Common myeloid progenitor, CD34-positive (primary cell): ENCODE results near the gene SEMA5B.

Experiments used
- CTCF ChIA-PET: fragments of 350-600 bp; sonication (Branson Sonifier 250); formaldehyde crosslinking; loops from one replicate; lab custom pipeline; 2021; ENCODE audit warnings: antibody characterized with exemption; lab: Charles Lee
- POLR2A ChIA-PET: fragments of 350-600 bp; sonication (Branson Sonifier 250); formaldehyde crosslinking; loops from one replicate; lab custom pipeline; 2021; ENCODE audit warnings: antibody characterized with exemption; lab: Charles Lee
- DNase-seq, 3 donors: peaks; one replicate each; pipeline versions ENCODE4 v3.0.0 to v3.0.0-alpha.2; 2013
- H3K27ac ChIP-seq, 2 experiments: 1 replicate in 1 of 2; 2 replicates in 1 of 2; pipeline ENCODE4 v1.7.0; 2013; ENCODE audit warnings: inconsistent platforms in 2 of 2, low read length in 2 of 2, mild to moderate bottlenecking in 2 of 2, low read depth in 1 of 2, moderate library complexity in 1 of 2; ENCODE audit not compliant: severe bottlenecking in 2 of 2, insufficient read depth in 1 of 2, poor library complexity in 1 of 2
- H3K27me3 ChIP-seq, 5 experiments: replicated peaks in 2 of 5; 1 replicate in 3 of 5; 2 replicates in 2 of 5; pipeline versions ENCODE4 v1.6.1 to v1.7.0; 2013; ENCODE audit warnings: low read length in 4 of 5, mild to moderate bottlenecking in 2 of 5, moderate library complexity in 2 of 5, inconsistent platforms in 1 of 5; ENCODE audit not compliant: insufficient read depth in 5 of 5, control insufficient read depth in 4 of 5
- H3K36me3 ChIP-seq, 4 experiments: 1 replicate in 2 of 4; 2 replicates in 2 of 4; pipeline versions ENCODE4 v1.6.1 to v1.7.0; 2013; ENCODE audit warnings: low read length in 3 of 4, control low read depth in 1 of 4, mild to moderate bottlenecking in 1 of 4; ENCODE audit not compliant: control insufficient read depth in 4 of 4, insufficient read depth in 4 of 4
- H3K4me1 ChIP-seq, 4 experiments: 1 replicate in 3 of 4; 2 replicates in 1 of 4; pipeline versions ENCODE4 v1.6.1 to v1.7.1; 2013; ENCODE audit warnings: low read length in 3 of 4, mild to moderate bottlenecking in 3 of 4, control low read depth in 1 of 4, inconsistent platforms in 1 of 4, moderate library complexity in 1 of 4; ENCODE audit not compliant: control insufficient read depth in 4 of 4, insufficient read depth in 4 of 4; ENCODE audit errors: control extremely low read depth in 1 of 4
- H3K4me3 ChIP-seq, 7 experiments: 1 replicate in 4 of 7; 2 replicates in 3 of 7; pipeline versions ENCODE4 v1.5.1 to v1.7.0; 2013; ENCODE audit warnings: mild to moderate bottlenecking in 7 of 7, low read length in 6 of 7, moderate library complexity in 6 of 7, inconsistent platforms in 2 of 7, low read depth in 2 of 7, control low read depth in 1 of 7; ENCODE audit not compliant: insufficient read depth in 4 of 7, control insufficient read depth in 1 of 7; ENCODE audit errors: extremely low read depth in 1 of 7
- H3K9me3 ChIP-seq, 5 experiments: 1 replicate in 4 of 5; 2 replicates in 1 of 5; pipeline versions ENCODE4 v1.6.1 to v1.7.1; 2013; ENCODE audit warnings: low read length in 4 of 5, mild to moderate bottlenecking in 2 of 5, inconsistent platforms in 1 of 5, low read depth in 1 of 5, moderate library complexity in 1 of 5; ENCODE audit not compliant: control insufficient read depth in 4 of 5, insufficient read depth in 2 of 5; ENCODE audit errors: control extremely low read depth in 1 of 5
- WGBS: methylation state at CpG from one replicate; pipeline ENCODE4 v1.1.5; 2013; ENCODE audit not compliant: insufficient coverage; 5-methylcytosine and 5-hydroxymethylcytosine counted together

Gene SEMA5B

DNA sequence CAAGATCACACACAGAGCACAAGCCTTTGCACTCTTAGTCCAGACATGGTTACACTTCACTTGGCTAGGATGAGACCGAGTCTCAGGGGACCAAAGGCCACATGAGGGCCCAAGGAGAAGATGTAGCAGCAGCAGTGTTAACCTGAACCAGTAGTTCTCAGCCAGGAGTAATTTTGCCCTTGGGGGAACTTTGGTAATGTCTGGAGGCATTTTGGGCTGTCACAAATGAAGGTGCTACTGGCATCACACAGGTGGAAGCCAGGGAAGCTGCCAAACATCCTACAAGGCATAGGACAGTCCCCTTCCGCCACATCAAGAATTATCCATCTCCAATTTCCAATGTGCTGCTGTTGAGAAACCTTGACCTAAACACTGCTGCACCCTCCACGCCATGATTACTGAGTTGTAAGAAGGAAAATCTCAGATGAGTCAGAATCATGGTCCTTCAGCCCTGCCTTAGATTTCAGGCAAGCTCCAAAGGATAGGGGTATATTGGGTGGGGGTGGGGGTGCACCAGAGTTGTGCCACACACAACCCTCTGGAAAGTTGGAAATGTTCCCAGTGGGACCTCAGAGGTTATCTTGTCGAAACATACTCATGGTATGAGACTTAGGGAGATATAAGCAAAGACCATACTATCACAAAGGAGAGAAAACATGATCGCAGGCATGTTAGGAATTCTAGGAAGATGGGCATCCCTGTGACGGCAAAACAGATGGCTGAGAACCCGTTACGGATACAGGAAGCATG is 36.2 kb downstream of the SEMA5B start:
- H3K9me3 ChIP-seq: no peaks in the 10 kb centered on the region
- peaks cover 0 to 16% (median 14%) of the 10 kb centered on the region in 4 experiments for H3K4me1 ChIP-seq
- ChIA-PET CTCF (interaction anchor here (1.3 to 1.5 kb wide), 2 partner anchors 36 to 48 kb away, joined by 5 read pairs; partner anchors contain the start of gene SEMA5B), POLR2A (interaction anchor here (0.9 kb wide), 1 partner anchor 24 kb away, joined by 3 read pairs; no protein-coding TSS in a partner anchor)
- H3K36me3 ChIP-seq: no peaks in the 10 kb centered on the region
- no peak overlapping the region for H3K4me3 ChIP-seq
- 100% methylated on average over 3 of the region's 8 CpGs for WGBS
- no peak for DNase-seq
- no peak overlapping the region for H3K27ac ChIP-seq
- H3K27me3 ChIP-seq: peaks cover 0 to 66% (median 42%) of the 10 kb centered on the region in 5 experiments

DNA sequence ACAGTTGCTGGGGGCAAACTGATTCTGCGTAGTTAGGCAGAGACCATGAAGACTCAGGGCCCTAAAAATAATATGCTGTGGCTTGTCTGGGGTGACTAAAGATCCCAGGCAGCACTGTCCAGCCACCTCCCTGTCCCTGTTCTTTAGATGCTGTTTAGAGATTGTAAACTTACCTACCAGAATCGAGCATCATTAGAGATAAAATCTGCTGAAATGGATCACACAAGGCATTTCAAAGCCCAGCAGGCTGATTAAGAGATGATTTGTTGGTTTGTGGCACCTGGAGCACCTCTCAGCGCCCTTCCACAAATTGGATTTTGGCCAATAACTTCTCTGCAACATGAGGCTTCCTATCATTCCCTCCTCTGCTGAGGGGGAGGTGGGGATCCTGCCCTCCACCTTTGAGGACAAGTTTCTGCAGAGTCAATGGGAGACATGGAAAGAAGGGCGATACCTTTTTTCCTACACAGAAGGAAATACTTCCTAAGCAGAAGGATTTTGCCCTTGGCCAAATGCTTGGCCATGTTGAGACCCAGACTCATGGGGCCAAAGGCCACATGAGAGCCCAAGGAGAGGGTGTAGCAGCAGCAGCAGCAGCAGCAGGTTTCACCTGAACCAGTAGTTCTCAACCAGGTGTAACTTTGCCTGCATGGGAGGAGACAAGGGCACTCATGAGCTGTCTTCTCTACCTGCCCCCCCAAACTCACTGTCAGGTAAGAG is 37.5 kb downstream of the SEMA5B start:
- CTCF ChIA-PET: interaction anchor here (2.3 kb wide), 1 partner anchor 31 kb away, joined by 5 read pairs; no protein-coding TSS in a partner anchor
- no peaks in the 10 kb centered on the region for H3K36me3 ChIP-seq
- no peak for DNase-seq
- 93% methylated on average over 2 of the region's 4 CpGs for WGBS
- POLR2A ChIA-PET: no interaction called here
- no peak overlapping the region for H3K4me3 ChIP-seq
- no peaks in the 10 kb centered on the region for H3K9me3 ChIP-seq
- peaks cover 0 to 16% (median 14%) of the 10 kb centered on the region in 4 experiments for H3K4me1 ChIP-seq
- H3K27me3 ChIP-seq: peaks cover 0 to 73% (median 40%) of the 10 kb centered on the region in 5 experiments
- H3K27ac ChIP-seq: no peak overlapping the region

DNA sequence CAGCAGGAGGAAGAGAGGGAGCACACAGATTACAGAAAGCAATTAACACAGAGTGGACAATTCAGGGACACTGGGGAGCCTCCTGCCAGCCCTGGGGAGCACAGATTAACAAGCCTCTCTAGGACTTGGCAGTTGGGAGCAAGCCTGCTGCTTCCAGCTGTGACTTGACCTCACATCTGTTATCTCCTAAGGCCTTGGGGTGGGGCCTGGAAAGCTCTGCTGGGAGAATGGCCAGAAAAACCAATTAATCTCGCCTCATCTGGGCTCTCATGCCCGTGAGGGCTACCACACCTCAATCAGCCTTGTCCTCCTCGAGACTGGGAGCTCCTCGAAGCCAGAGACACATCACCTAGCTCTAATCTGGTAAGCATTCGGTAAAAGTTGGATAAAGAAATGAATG is 39.1 kb downstream of the SEMA5B start:
- Histone ChIP-seq H3K4me1 (peaks cover 0 to 16% (median 14%) of the 10 kb centered on the region in 4 experiments), H3K9me3 (no peaks in the 10 kb centered on the region), H3K27ac (no peak overlapping the region), H3K36me3 (no peaks in the 10 kb centered on the region), H3K4me3 (no peak overlapping the region), H3K27me3 (peaks cover 0 to 69% (median 32%) of the 10 kb centered on the region in 5 experiments)
- DNase-seq: no peak
- CTCF ChIA-PET: interaction anchor here (0.8 to 2.3 kb wide), 5 partner anchors 9 to 40 kb away, joined by 3 to 6 read pairs (median 5); partner anchors contain the start of gene SEMA5B
- 62% methylated on average over 5 of the region's 5 CpGs for WGBS
- POLR2A ChIA-PET: no interaction called here

DNA sequence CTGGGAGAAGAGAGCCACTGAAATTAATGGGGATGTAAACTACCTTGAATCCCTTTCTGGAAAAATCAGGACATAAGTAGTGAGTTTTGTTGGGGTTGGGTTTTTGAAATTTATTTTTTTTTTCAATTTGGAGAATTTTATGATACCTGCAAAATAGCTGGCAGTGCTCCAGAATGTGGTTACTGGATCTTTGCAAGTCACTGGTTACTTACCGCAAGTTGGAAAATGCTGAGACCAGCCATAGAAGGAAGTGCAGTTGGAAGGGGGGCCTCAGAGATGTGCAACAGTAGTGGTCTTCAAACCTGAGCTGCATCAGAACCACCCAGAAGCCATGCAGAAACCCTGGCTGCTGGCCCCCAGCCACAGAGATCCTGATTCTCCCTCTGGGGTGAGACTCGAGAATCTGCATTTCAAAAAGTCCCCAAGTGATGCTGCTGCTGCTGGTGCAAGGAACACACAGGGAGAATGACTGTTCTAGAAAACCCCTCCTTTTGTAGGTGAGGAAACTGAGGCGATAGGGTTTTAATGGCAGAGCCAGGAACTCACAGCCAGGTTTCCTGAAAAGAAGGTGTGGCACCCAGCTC is 39.7 kb downstream of the SEMA5B start:
- no peaks in the 10 kb centered on the region for H3K36me3 ChIP-seq
- no peaks in the 10 kb centered on the region for H3K9me3 ChIP-seq
- H3K27ac ChIP-seq: no peak overlapping the region
- ChIA-PET CTCF (interaction anchor here (0.8 to 2.3 kb wide), 5 partner anchors 10 to 40 kb away, joined by 3 to 6 read pairs (median 5); partner anchors contain the start of gene SEMA5B), POLR2A (no interaction called here)
- WGBS: 0% methylated on average over 2 of the region's 3 CpGs
- peak; percentile 81 to 94 (median 93) for DNase-seq
- peaks cover 0 to 62% (median 28%) of the 10 kb centered on the region in 5 experiments for H3K27me3 ChIP-seq
- H3K4me3 ChIP-seq: no peak overlapping the region
- peaks cover 0 to 16% (median 14%) of the 10 kb centered on the region in 4 experiments for H3K4me1 ChIP-seq

DNA sequence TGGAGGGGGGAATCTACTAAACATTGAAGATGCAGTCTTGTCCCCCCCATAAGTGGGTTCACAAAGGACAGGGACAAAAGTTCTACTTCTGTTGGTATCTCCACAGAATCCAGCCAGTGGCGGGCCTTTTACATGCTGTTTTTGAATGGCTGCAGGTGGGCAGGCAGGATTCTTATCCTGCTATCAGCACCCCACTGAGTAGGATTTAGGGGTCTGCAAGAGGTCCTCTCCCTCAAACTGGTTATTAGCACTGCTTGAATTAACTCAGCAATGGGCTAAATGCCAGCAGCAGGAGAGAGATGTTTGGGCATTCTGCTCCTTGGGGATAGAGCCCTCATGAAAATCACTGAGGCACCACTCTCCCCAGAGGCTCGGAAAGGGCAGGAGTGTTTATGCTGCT is 40.3 kb downstream of the SEMA5B start:
- H3K4me1 ChIP-seq: peaks cover 0 to 16% (median 14%) of the 10 kb centered on the region in 4 experiments
- ChIA-PET CTCF (interaction anchor here (1.9 kb wide), 1 partner anchor 11 kb away, joined by 6 read pairs; no protein-coding TSS in a partner anchor), POLR2A (no interaction called here)
- H3K4me3 ChIP-seq: no peak overlapping the region
- H3K9me3 ChIP-seq: no peaks in the 10 kb centered on the region
- H3K27me3 ChIP-seq: peaks cover 0 to 56% (median 26%) of the 10 kb centered on the region in 5 experiments
- 86% methylated on average over 1 of the region's 2 CpGs for WGBS
- no peak for DNase-seq
- H3K36me3 ChIP-seq: no peaks in the 10 kb centered on the region
- no peak overlapping the region for H3K27ac ChIP-seq

DNA sequence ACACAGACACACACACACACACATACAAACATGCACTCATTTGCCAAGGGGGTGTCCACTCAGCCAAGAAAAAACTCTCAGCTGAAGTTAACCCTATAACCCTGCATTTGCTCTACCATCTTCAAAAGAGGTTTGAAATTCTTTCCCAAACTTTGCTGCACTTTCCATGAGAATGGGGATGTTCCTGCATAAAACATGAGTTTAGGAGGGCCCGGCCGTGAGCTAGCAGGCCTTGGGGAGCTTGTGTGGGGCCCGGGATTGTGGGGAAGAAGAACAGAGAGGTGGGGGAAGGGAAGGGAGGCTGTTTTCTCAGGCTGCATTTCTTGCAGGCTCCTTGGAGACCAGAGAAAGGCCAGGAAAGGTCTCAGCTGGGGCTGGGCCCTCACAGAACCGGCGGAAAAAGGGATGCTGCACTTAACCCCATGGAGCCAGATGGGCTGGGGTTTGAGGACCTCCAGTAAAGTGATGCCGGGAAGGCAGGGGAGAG is 40.8 kb downstream of the SEMA5B start:
- peaks cover 0 to 16% (median 14%) of the 10 kb centered on the region in 4 experiments for H3K4me1 ChIP-seq
- ChIA-PET CTCF (no interaction called here), POLR2A (no interaction called here)
- no peak overlapping the region for H3K27ac ChIP-seq
- DNase-seq: no peak
- WGBS: 66% methylated on average over 4 of the region's 6 CpGs
- no peaks in the 10 kb centered on the region for H3K9me3 ChIP-seq
- H3K27me3 ChIP-seq: peaks cover 0 to 51% (median 21%) of the 10 kb centered on the region in 5 experiments
- H3K4me3 ChIP-seq: no peak overlapping the region
- no peaks in the 10 kb centered on the region for H3K36me3 ChIP-seq
